B cell (primary cell): Measurements from ENCODE around the gene XPO6.

ENCODE experiments used
- CTCF ChIP-seq: fragments of 200-600 bp; IDR thresholded peaks from one replicate; pipeline ENCODE4 v1.8.0; 2022; ENCODE audit warnings: antibody characterized with exemption, mild to moderate bottlenecking
- EZH2 ChIP-seq: IDR thresholded peaks from 2 replicates; pipeline ENCODE4 v1.6.1; 2012; ENCODE audit warnings: borderline replicate concordance, low read depth, mild to moderate bottlenecking, moderate library complexity, low read length; ENCODE audit not compliant: insufficient read depth, poor library complexity, severe bottlenecking

GRCh38 chr16:28064706-28065249 is 147.0 kb downstream of the XPO6 start:
- TF ChIP-seq CTCF (no peak), EZH2 (no peak)
